GM21723 (cell line): ENCODE measurements around the gene TNFSF10.
A peak's percentile ranks its signal among the peaks of the same experiment; 100 is the strongest.
"Not testable (repeated sequence)": the region's sequence is repeated elsewhere in the genome, so short reads cannot be mapped to it uniquely, and the experiment has no call there.

ENCODE experiments used
- ATAC-seq: cut with Tn5 transposase; IDR thresholded peaks from one replicate; pipeline ENCODE4 v1.9.1; 2021; ENCODE audit warnings: mild to moderate bottlenecking, moderate library complexity; ENCODE audit not compliant: unreplicated experiment

The TNFSF10 gene

DNA sequence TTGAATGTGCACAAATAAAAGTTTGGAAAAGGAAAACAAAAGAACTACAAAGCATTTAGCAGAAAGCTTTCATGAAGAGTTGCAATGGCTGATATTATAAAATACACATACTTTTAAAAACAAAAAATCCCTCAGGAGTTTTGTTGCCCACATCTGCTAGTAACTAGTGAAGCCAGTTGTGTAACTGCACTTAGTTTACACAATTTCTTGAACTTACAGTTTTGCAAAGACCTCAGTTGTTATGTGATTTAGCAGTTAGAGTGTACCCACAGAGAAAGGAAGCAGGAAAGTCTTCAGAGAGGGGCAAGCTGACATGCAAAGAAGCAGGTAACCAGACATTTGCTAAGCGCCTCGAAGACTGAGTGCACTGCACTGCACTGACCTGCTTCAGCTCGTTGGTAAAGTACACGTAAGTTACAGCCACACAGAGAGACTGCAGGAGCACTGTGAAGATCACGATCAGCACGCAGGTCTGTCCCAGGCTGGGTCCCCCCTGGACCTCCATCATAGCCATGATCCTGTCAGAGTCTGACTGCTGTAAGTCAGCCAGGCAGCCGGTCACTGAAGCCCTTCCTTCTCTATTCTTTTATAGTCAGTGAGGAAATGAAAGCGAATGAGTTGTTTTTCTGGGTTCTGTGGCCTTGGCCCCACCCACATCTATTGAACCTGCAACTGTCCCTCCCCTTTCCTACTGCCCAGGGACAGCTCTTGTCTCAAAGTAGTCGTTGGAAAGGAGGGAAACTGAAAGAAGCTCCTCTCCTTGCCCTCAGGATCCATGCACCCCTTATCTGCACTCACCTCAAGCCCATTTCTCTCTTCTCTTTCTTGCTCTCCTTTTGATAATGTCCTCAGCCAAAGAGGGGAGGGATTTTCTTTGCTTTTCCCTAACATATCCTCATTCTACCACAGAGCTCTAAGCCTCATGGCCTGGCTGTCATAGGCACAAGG lies at the start of gene TNFSF10:
TNFSF10 (minus strand) TSS at position 560 of the 948 bp plus-strand sequence; CDS start at position 514, 46 bp downstream.
- peak; percentile 95 for ATAC-seq

DNA sequence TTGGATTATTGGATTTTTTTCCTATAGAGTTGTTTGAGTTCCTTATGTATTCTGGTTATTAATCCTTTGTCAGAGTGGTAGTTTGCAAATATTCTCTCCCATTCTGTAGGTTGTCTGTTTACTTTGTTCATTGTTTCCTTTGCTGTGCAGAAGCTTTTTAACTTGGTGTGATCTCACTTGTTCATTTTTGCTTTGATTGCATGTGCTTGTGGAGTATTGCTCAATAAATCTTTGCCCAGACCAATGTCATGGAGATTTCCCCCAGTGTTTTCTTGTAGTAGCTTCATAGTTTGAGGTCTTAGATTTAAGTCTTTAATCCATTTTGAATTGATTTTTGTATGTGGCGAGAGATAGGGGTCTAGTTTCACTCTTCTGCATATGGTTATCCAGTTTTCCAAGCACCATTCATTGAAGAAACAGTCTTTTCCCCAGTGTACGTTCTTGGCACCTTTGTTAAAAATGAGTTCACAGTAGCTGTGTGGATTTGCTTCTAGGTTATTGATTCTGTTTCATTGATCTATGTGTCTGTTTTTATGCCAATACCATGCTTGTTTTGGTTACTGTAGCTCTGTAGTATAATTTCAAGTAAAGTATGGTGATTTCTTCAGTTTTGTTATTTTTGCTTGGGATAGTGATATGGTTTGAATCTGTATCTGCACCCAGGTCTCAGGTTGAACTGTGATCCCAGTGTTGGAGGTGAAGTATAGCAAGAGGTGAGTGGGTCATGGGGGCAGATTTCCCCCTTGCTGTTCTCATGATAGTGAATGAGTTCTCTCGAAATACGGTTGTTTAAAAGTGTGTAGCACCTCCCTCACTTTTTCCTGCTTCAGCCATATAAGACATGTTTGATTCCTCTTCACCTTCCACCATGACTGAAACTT lies 46.1 kb upstream of the TNFSF10 start:
- ATAC-seq, result no peak

DNA sequence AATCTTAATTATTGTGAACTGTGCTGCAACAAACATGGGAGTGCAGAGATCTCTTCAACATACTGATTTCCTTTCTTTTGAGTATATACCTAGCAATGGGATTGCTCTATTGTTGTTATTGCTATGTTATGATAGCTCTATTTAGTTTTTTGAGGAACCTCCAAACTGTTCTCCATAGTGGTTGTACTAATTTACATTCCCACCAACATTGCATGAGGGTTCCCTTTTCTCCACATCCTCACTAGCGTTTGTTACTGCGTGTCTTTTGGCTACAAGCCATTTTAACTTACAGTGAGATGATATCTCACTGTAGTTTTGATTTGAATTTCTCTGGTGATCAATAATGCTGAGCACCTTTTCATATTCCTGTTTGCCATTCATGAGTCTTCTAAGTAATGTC lies 45.5 kb upstream of the TNFSF10 start:
- ATAC-seq, result no peak

DNA sequence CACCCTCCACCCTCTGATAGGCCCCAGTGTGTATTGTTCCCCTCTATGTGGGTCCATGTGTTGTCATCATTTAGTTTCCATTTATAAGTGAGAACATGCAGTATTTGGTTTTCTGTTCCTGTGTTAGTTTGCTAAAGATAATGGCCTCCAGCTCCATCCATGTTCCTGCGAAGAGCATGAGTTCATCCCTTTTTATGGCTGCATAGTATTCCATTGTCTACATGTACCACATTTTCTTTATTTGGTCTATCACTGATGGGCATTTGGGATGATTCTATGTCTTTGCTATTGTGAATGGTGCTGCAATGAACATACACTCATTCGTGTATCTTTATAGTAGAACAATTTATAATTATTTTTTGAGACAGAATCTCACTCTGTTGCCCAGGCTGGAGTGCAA lies 43.6 kb upstream of the TNFSF10 start:
- not testable (repeated sequence) for ATAC-seq

DNA sequence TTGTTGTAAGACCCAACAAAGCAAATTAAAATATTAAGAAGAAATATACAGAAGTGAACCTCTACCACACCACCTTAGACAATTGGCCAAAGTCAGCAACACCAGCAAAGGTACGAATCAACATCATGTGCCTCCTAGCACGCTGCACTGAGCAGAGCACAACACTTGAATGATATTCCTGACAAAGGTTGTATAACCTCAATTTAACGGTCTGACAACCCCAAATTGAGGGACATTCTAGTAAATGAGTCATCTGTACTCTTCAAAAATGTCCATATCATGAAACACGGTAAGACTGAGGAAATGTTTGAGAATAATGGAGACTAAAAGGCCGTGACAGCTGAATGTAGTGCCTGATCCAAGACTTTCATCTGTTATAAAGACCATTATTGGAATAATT lies 41.3 kb upstream of the TNFSF10 start:
- no peak for ATAC-seq

DNA sequence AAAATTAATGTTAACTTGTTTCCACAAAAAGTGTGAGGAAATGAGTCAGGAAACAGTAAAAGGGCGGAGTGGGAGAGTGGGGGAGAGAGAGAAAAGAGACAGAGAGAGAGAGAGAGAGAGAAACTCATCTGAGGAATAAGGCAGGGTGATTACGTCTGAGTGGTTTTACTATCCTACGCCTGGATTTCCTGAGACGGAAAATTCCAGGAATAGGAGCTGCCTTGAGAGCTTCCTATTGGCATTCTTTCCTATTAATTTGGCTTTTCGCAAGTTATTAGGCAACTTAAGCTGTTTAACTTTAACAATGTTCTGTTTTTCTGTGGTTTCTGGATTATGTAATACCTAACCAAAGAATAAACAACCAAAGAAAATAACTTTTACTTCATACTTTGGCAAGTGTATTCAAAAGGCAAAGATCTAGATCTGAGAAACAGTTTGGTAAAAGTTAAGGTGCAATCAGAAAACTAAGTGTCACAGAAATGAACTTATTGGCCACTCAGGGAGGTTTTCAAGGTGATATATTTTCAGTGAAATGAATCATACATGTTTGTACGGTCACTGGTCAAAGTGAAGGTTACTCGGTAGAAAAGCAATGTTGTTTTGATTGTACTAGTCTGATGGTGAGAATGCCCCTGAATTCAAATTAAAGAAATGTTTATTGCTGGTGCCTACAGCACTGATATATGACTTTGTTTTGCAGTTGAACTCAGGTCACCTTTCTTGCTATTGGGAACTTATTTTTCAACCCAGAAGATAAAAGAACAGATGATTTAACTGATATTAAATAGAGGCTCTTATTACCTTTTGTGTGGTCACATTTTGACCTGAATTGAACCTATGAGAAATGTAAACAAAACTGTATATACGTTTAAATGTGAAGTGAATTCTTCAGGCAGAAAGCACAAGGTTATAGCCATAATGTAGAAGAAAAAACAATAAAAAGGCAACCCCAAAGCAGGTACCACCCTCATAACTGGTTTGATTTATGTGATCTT lies 39.9 kb upstream of the TNFSF10 start:
- ATAC-seq, result peak; percentile 43

DNA sequence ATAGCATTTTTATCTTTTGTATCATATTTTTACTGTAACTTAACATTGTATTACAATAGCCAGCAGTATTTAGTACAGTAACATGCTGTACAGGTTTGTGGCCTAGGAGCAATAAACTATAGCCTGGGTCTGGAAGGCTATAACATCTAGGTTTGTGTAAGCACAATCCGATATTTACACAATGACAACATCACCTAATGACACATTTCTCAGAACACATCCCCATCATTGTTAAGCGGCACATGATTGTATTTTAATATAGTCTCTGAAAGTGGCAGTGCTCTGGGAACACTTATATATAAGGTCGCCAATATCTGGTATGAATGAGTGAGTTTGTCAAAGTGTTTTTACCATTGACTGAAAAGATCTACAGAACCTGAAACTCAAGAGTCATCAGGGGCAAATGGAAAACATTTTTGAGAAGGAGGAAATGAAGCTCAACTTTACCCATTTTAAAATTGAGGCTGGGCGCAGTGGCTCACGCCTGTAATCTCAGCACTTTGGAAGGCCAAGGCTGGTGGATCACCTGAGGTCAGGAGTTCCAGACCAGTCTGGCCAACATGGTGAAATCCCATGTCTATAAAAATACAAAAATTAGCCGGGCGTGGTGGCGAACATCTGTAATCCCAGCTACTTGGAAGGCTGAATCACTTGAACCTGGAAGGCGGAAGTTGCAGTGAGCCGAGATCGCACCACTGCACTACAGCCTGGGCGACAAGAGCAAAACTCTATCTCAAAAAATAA lies 38.8 kb upstream of the TNFSF10 start:
- ATAC-seq, result peak; percentile 22

DNA sequence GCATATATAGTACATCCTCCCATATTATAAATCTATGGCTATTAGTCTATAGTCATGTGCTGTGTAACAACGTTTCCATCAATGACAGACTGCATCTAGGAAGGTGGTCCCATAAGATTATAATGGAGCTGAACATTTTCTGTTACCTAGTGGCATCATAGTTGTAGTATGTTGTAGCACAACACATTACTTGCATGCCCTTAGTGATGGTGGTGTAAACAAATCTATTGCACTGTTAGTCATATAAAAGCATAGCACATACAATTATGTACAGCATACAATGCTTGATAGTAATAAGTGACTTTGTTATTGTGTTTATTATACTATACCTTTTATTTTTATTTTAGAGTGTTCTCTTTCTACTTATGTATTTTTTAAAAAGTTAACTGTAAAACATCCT lies 37.4 kb upstream of the TNFSF10 start:
- no peak for ATAC-seq

DNA sequence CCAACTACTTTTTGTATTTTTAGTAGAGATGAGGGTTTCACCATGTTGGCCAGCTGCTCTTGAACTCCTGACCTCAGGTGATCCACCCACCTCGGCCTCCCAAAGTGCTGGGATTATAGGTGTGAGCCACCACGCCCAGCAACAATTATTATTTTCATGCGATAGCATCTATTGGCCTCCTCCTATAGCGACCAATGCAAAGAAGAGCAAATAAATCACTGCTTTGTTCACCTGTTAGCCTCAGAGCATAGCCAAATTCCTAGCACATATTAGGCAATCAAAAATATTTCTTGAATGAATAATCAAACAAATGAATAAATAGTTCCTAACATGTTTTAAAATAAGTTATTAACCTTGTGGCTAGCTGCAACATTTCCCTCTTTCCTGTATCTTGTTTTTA lies 36.8 kb upstream of the TNFSF10 start:
- ATAC-seq, result no peak

DNA sequence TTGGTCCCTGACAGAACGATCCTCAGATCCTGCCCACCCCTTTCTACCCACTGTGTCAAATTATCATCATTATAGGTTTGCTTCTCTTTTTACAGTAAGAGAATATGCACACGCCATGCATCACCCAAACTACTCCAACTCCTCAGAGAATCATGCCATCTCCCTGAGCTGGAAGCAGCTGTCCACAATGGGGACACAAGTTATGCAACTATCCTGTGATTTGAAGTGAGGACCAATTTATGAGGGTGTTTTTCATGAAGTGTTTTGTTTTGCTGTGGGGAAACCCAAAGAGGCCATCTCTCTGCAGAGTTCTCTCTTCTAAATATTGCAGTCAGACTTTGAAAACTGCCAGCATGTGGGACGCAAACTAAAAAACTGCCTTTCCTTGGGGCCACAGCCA lies 35.8 kb upstream of the TNFSF10 start:
- no peak for ATAC-seq

DNA sequence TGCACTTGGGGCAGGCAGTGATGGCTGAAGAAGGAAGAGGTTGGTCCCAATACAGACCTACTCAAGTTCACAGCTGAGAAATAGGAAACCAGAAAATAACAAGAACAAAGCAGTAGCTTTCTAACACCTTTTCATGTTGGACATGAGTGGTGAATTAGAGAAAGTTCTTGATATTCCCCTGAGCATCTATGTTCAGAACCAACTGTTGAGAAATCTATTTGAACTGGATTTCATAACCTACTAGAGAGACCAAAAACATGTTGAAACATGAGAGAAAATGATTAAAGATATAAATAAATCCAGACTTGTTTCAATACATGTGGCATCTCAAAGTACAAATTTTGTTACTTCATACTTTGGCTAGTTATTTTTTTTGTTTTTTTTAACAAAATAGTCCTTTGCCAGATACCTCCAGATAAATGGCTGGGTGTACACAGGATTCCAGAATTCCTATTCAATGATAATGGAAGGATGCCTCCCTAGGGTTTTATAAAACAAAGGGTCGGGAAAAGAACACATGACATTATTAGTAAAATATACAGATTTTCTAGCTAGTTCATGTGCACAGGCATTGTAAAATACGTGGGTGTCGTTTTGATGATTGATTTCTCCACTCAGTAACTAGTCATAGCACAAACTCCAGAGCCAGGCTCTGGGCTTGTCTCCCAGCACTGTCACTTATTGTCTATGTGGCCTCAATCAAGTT lies 34.4 kb upstream of the TNFSF10 start:
- no peak for ATAC-seq

DNA sequence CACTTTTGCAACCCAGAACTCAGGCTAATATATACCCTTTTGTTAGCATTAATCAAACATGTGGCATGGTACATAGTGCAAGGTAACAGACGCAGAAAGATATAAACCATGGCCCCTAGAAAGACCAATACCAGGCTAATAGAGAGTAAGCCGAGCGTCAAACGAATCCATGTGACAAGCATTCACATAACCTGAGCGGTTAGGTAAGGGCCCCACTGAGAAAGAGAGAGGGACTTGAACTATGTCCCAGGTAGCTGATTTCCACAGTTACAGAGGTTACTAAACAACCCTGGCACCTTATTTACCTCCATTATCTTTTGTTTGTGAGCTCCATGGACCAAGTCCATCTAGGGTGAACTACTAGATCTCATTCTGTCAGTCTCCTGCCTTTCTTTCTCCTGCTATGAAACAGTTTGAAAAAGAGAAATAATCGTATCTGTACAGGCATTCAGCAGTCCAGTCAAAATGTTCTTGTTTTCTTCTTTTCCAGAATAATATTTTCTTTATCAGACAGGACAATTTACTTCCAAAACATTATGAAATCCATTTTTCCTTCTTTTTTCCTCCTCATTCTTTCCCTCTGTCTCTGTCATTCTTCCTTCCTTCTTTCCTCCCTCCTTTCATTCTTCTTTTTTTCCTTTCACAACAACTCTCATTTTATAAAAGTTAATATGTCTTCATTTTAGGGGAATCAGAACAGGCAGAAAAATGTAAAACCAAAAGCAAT lies 30.5 kb upstream of the TNFSF10 start:
- no peak for ATAC-seq

DNA sequence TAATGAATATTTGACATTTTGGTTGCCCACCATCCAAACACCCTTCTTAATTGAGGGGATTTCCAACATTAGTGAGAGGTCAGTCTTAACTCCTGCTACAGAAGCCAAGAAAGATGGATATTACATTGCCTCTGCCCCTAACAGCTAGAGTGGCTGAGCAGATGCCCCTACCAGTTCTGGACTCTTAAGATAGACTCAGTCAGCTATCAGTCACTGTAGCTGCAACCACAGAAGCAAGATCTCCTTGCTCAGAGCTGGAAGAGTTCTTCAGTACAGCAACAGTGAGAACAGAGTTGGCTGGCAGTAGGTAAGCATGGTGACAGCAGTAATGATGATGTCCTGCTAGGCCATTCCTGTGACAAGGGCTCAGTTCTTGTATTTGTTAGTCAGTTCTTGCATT lies 29.4 kb upstream of the TNFSF10 start:
- ATAC-seq, result no peak

DNA sequence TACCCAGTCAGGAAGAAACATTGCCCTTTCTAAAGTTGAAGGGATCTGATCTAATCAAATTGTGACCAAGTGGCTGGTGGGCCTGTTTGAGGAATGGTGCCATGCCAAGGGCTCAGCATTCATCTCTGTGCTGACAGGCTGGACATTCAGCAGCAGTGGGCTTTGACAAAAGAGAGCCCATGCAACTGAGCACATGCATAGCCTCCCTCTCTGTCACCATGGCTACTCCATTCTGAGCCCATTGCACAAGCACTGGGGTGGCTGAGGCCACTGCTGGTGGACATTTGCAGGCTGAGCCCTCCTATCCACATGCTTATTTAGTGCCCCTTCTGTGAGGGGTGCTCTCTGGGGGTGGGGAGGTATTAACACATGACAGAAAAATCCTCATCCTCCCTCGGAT lies 28.6 kb upstream of the TNFSF10 start:
- ATAC-seq, result no peak

DNA sequence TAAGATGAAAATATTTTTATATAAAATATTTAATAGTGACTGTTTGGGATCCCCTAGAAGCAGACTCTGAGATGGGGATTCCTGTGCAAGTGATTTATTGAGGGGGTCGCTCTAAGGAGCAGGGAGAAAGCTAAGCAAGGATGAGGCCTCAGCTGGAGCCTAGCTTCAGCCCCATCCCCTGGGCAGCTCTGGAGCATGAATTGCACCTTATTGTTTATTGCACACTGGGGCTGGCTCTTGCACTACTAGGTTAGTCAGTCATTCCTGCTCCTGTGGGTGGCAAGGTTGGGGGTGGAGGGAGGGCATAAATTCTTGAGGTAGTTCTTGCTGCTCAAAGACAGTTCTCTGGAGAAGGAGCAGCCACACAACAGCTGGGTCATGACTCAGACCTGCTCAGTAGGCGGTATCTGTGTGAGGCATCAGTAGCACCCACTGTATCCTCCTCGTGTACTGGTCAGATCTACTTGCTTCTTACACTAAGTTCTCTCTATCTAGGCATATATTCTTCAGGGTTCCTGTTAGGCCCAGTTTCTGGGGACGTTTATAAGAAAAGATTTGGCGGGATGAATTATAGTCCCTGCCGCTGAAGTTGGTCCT lies 27.2 kb upstream of the TNFSF10 start:
- ATAC-seq, result no peak

DNA sequence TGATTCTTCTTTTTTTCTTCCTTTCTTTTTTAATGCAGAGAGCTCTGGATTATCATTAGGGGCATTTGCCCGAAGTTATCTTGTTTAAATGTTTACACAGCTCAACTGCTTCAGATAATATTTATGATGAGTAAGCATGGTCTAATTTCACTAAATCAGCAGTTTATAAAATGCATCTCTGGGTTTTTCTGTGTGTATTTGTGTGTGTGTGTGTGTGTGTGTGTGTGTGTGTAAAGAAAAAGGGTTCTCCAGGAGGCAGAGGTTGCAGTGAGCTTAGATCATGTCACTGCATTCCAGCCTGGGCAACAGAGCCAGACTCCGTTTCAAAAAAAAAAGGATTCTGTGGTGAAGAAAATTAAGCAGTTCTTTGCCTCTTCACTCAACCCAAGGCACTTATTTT lies 25.9 kb upstream of the TNFSF10 start:
- ATAC-seq, result no peak

DNA sequence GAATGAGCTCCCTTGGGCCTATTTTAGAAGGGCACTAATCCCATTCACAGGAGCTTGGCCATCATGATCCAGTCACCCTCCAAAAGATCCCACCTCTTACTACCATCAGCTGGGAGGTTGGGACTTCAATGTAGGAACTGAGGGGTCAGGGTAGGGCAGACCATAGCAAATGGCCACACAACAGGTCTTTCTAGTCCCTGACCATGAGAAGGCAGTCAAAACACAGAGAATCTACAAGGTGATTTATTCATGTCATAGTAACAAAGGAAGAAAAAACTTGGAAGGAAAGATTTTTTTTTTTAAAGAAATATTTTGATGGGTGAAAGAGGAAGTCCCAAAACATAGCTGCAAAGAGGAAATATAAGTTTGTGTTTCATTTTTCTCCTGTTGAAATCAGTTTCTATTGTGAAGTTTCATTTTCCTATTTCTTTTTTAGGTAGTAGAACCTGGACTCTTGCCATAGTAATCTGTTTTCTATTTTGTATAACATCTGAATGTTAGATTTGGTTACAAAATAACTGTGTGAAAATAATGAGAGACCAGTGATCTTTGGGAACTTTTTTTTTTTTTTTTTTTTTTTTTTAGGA lies 23.5 kb upstream of the TNFSF10 start:
- peak; percentile 69 for ATAC-seq

DNA sequence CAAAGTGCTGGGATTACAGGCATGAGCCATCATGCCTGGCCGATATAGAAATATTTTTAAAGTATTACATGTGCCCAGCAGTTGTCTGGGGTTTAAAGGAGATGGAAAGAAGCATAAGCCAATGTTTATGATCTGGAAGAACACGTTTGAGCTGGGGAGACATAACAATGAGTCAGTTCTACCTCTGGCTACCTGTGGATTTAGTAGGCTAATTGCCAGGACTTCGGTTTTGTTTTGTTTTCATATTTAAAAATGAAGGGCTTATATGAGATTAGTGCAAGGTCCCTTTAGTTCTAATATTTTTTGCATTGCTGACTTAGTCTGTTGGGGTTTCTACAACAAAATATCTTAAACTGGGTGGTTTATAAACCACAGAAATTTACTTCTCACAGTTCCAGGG lies 22.9 kb upstream of the TNFSF10 start:
- no peak for ATAC-seq
